AG09309 (cell line): ENCODE results near the gene TRIO.

Experiments used
- DNase-seq: peaks from one replicate; pipeline ENCODE4 v3.0.0-alpha.2; 2010; ENCODE audit warnings: low read depth
- H3K4me3 ChIP-seq: 2 replicates; pipeline ENCODE4 v1.5.1; 2011; ENCODE audit warnings: mild to moderate bottlenecking, low read depth, low read length, moderate library complexity; ENCODE audit not compliant: control insufficient read depth
- CTCF ChIP-seq: IDR thresholded peaks from 2 replicates; pipeline ENCODE4 v1.5.1; 2011; ENCODE audit warnings: mild to moderate bottlenecking, low read depth, low read length, inconsistent platforms; ENCODE audit not compliant: insufficient read depth, control insufficient read depth; ENCODE audit errors: missing control alignments

TRIO gene

DNA sequence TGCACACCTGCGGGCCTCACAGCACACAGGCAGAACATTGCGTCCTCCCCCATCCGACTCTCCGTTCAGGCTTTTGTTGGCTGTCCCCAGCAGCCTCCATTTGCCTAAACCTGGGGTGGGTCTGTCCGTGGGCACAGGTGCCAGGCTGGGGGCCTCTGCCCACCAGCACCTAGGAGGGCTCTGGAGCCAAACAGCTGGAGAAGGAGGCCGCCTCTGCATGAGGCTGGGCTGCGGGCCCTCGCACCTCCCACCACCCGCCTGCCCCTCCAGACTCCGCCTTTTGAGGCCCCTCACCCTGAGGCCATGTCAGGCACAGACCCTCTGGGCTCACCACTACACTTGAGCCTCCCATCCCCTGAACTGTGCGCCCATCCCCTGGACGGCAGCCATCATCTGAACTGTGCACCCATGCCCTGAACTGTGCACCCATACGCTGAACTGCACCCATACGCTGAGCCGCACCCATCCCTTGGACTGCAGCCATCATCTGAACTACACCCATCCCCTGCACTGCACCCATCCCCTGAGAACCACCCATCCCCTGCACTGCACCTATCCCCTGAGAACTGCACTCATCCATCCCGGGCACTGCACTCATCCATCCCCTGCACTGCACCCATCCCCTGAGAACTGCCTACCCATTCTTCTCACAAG lies 340.5 kb downstream of the TRIO start:
- TF ChIP-seq CTCF: no peak

GRCh38 chr5:14486486-14486885 lies 343.3 kb downstream of the TRIO start:
- DNase-seq: no peak
- TF ChIP-seq CTCF: no peak
- no peak overlapping the region for H3K4me3 ChIP-seq

More for the DNA sequence above, 340.5 kb downstream of the TRIO start:
- DNase-seq: no peak
- H3K4me3 ChIP-seq: no peak overlapping the region

DNA sequence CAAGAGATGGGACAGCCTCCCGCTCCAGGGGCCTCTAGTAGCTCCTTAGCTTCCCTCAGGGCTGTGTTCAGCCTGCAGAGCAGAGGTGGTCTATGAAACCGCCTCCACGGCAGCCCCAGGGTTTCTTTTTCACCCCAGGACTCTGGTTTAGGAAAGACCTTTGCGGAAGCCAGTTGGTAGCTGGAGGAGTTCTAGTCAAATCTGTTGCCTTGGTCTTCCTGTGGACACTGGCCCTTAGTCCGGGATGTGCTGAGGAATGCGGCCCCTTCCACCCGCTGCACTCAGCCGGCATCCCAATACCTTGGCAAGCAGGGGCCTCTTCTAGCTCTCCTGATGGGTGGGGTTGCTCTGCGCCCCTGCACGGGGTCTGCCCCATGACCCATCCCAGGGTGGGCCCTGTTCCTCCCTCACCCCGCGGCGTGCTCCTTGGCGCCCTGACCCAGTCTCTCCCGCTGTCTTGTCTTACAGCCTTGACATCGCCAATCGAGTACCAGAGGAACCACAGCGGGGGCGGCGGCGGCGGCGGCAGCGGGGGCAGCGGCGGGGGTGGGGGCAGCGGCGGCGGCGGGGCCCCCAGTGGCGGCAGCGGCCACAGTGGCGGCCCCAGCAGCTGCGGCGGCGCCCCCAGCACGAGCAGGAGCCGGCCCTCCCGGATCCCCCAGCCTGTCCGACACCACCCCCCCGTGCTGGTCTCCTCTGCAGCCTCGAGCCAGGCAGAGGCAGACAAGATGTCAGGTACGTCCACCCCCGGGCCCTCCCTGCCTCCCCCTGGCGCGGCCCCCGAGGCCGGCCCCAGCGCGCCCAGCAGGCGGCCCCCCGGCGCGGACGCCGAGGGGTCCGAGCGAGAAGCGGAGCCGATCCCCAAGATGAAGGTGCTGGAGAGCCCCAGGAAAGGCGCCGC lies 344.1 kb downstream of the TRIO start:
- H3K4me3 ChIP-seq: no peak overlapping the region
- no peak for DNase-seq
- TF ChIP-seq CTCF: no peak

DNA sequence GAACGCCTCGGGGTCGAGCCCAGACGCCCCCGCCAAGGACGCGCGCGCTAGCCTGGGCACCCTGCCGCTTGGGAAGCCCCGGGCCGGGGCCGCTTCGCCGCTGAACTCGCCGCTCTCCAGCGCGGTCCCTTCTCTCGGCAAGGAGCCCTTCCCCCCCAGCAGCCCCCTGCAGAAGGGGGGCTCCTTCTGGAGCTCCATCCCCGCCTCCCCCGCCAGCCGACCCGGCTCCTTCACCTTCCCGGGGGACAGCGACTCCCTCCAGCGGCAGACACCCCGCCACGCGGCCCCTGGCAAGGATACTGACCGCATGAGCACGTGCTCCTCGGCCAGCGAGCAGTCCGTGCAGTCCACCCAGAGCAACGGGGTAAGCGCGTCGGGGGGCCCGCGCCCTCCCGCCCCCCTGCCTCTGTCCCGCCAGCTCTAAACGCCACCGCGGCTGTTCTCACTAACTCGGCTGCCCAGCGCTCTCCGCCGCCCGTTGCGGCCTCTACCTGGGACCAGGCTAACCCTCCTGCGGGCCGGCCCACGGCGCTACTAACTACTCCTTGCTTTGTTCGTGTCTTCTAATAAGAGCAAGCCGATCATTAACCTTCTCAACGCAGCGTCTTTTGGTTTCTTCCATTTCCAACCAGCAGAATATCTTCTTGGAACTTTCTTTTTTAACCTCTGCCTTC lies 344.9 kb downstream of the TRIO start:
- DNase-seq: no peak
- H3K4me3 ChIP-seq: no peak overlapping the region
- TF ChIP-seq CTCF: no peak

- no peak overlapping the region for H3K4me3 ChIP-seq
- DNase-seq: no peak
- no peak for TF ChIP-seq CTCF
Measured at GRCh38 chr5:14488709-14489108, 345.6 kb downstream of the TRIO start.

DNA sequence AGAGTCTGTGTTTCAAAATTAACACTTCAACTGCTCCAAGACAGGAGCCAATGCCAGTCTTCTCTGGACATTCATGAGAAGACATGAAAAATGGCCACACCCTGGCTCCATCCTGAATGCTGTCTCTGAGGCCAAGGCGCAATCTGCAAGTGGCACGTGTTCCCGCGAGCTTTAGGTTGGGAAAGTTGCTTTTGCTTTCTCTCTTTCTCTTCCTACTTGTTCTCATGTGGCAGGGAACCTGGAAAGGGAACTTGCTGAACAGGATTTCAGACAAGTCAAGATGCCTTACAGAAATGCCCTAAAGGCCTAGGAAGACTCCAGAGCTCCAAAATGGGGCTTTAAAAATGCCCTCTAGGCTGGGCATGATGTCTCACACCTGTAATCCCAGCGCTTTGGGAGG lies 346.5 kb downstream of the TRIO start:
- no peak for TF ChIP-seq CTCF
- no peak overlapping the region for H3K4me3 ChIP-seq
- DNase-seq: no peak
